ENCODE data around the gene PRPH2.

The PRPH2 gene

GRCh38 chr6:42722497-42722896, at the start of gene PRPH2:
Gene PRPH2, minus strand, starts transcription at chr6:42722597. Its CDS starts 263 bp downstream, at chr6:42722334.
- no peak for DNase-seq

GRCh38 chr6:42771741-42772100, 49.3 kb upstream of the PRPH2 start:
- DNase-seq: no peak

- no peak for DNase-seq
Measured at GRCh38 chr6:42769836-42770235, 47.4 kb upstream of the PRPH2 start.

- DNase-seq: no peak
Measured at GRCh38 chr6:42769051-42769450, 46.7 kb upstream of the PRPH2 start.

- no peak for DNase-seq
Measured at GRCh38 chr6:42766163-42766670, 43.8 kb upstream of the PRPH2 start.

GRCh38 chr6:42764911-42765648, 42.7 kb upstream of the PRPH2 start:
- no peak for DNase-seq

GRCh38 chr6:42762950-42763349, 40.6 kb upstream of the PRPH2 start:
- no peak for DNase-seq

- DNase-seq: no peak
Measured at GRCh38 chr6:42762426-42762859, 40.0 kb upstream of the PRPH2 start.

GRCh38 chr6:42761287-42762067, 39.1 kb upstream of the PRPH2 start:
- DNase-seq: no peak

GRCh38 chr6:42758756-42759430, 36.5 kb upstream of the PRPH2 start:
- DNase-seq: no peak

- no peak for DNase-seq
Measured at GRCh38 chr6:42756722-42757121, 34.3 kb upstream of the PRPH2 start.

- no peak for DNase-seq
Measured at GRCh38 chr6:42754759-42755158, 32.4 kb upstream of the PRPH2 start.

- no peak for DNase-seq
Measured at GRCh38 chr6:42751055-42751454, 28.7 kb upstream of the PRPH2 start.

- DNase-seq: no peak
Measured at GRCh38 chr6:42748203-42748898, 26.0 kb upstream of the PRPH2 start.

- peak; percentile 81 for DNase-seq
Measured at GRCh38 chr6:42746463-42747391, 24.3 kb upstream of the PRPH2 start.

- peak; percentile 97 for DNase-seq
Measured at GRCh38 chr6:42745640-42746462, 23.5 kb upstream of the PRPH2 start, which contains the start of gene TBCC. Gene TBCC, minus strand, starts transcription at chr6:42746103. Its CDS starts 30 bp downstream, at chr6:42746073.

GRCh38 chr6:42745083-42745639, 22.8 kb upstream of the PRPH2 start:
- no peak for DNase-seq

GRCh38 chr6:42744351-42744893, 22.0 kb upstream of the PRPH2 start:
- DNase-seq: no peak

- no peak for DNase-seq
Measured at GRCh38 chr6:42742116-42742894, 19.9 kb upstream of the PRPH2 start.
